Thymus (tissue), 11 donors: ENCODE measurements around the gene CIB1. TPM values are rescaled to one million over a fixed set of nuclear protein-coding genes. Genes with fewer than 3 reads are reported as not detected.

Experiments
- DNase-seq, 9 donors: peaks; one replicate each; pipeline ENCODE4 v3.0.0-alpha.2; 2013; ENCODE audit warnings: low spot score in 9 of 9, low read depth in 6 of 9, missing footprints in 1 of 9
- H3K27ac ChIP-seq, 2 donors: one replicate each; pipeline ENCODE4 v1.5.1; 2013; ENCODE audit warnings: control low read depth in 1 of 2, low read depth in 1 of 2, low read length in 1 of 2, mild to moderate bottlenecking in 1 of 2, moderate library complexity in 1 of 2
- H3K27me3 ChIP-seq, 2 donors: one replicate each; pipeline ENCODE4 v1.5.1; 2013; ENCODE audit warnings: low read length in 1 of 2; ENCODE audit not compliant: control insufficient read depth in 2 of 2, insufficient read depth in 1 of 2
- H3K36me3 ChIP-seq, 2 donors: one replicate each; pipeline ENCODE4 v1.5.1; 2013; ENCODE audit warnings: low read length in 1 of 2, mild to moderate bottlenecking in 1 of 2, moderate library complexity in 1 of 2; ENCODE audit not compliant: control insufficient read depth in 2 of 2, insufficient read depth in 2 of 2
- H3K4me1 ChIP-seq, 2 donors: one replicate each; pipeline ENCODE4 v1.5.1; 2013; ENCODE audit warnings: low read length in 2 of 2; ENCODE audit not compliant: control insufficient read depth in 2 of 2, insufficient read depth in 2 of 2
- H3K4me3 ChIP-seq, 2 donors: one replicate each; pipeline ENCODE4 v1.5.1; 2013; ENCODE audit warnings: low read length in 2 of 2, control low read depth in 1 of 2, mild to moderate bottlenecking in 1 of 2
- H3K9me3 ChIP-seq, 2 donors: one replicate each; pipeline ENCODE4 v1.5.1; 2013; ENCODE audit warnings: low read length in 1 of 2, mild to moderate bottlenecking in 1 of 2; ENCODE audit not compliant: control insufficient read depth in 2 of 2, insufficient read depth in 1 of 2
- WGBS: extraction: QIAGEN DNeasy Blood & Tissue Kit; methylation state at CpG from one replicate; pipeline ENCODE4 v1.1.7; 2013; 5-methylcytosine and 5-hydroxymethylcytosine counted together
- polyA plus RNA-seq: library from polyadenylated mRNA; stranded (reverse); fragments of 200-250 nt; gene quantifications from one replicate; pipeline ENCODE4 v1.2.3, GENCODE V29; 2013
- total RNA-seq: library from RNA; stranded (reverse); fragments of 120-200 nt; gene quantifications from one replicate; pipeline ENCODE4 v1.2.4, GENCODE V29; 2013
- donor health status: healthy.

CIB1 gene
- total and polyA plus RNA-seq, 2 donors = 43.7 to 169 TPM

DNA sequence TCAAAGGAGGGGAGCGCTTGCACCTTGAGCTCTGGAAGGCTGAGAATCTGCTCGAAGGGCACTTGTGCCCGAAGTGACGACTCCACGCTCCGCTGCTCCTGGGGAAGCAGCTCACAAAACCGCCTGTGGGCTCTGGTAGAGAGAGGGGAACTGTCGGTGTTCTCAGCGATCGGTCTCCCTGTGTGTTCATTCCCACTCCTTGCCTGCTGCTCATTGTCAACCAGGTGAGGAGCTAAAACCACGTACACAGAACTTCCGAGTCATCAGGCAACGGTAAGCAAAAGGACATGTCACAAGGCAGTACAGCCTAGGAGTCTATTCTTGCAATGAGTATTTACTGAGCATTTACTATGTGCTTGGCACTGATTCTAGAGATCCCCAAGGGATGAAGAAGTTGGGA is 1.5 kb downstream of the CIB1 start:
- 91% methylated on average over 13 of the region's 13 CpGs for WGBS
- no peaks in the 10 kb centered on the region for H3K27me3 ChIP-seq
- peaks cover 27 to 44% of the 10 kb centered on the region in 2 donors for H3K4me1 ChIP-seq
- H3K27ac ChIP-seq = peak overlapping the region; percentile 40 to 88
- peaks cover 31 to 37% of the 10 kb centered on the region in 2 donors for H3K36me3 ChIP-seq
- peaks cover 2 to 4% of the 10 kb centered on the region in 2 donors for H3K9me3 ChIP-seq
- DNase-seq = no peak
- peak overlapping the region in 1 of 2 donors; percentile 12 for H3K4me3 ChIP-seq

DNA sequence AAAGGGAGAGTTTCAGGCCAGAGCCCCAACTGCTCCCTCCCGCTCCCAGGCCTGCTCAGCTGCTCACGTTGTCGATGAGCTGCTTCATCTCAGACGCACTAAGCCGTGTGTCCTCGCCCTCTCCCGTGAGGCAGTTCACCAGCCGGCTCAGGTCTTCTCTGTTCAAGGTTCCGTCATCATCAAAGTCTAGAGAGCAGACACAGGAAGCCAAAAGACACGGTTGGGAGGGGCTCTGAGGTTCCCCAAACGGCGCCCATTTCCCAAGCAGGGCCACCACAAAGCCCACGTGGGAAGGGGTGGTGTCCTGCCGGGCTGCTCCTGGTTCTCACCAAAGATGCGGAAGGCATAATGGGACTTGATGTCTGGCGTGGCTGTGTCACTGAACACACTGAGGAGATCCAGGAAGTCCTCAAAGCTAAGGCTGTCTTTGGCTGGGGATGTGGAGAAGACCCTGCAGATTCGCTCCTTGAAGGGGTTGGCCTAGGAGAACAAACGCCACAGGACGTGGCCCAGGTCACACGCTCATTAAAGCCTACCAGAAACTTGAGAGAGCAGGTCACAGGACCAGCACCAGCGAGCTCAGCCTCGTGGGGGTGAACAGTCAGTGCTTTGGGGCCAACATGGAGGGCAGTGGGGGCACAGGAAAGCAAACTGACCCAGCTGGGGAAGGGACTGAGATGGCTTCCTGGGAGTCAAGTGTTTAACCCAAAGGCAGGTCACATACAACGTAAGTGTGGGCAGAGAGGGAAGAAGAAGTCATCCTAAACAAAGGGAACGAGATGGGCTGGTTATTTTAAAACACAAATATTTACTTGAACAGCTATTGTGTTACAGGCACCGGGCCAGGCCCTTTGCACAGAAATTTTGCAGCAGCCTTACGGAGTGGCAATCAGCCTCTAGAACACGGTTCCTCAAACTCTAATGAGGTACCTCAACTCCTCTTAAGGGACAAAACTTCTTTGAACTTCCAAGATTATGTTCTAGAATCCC is 2.4 kb downstream of the CIB1 start:
- DNase-seq = peak; percentile 55 to 94 (median 76)
- Histone ChIP-seq H3K4me3 (peak overlapping the region; percentile 40 to 41), H3K4me1 (peaks cover 27 to 44% of the 10 kb centered on the region in 2 donors), H3K27me3 (no peaks in the 10 kb centered on the region), H3K9me3 (peaks cover 2 to 4% of the 10 kb centered on the region in 2 donors), H3K27ac (peak overlapping the region; percentile 88 to 96), H3K36me3 (peaks cover 34 to 39% of the 10 kb centered on the region in 2 donors)
- whole genome bisulfite sequencing = 28% methylated on average over 27 of the region's 27 CpGs

DNA sequence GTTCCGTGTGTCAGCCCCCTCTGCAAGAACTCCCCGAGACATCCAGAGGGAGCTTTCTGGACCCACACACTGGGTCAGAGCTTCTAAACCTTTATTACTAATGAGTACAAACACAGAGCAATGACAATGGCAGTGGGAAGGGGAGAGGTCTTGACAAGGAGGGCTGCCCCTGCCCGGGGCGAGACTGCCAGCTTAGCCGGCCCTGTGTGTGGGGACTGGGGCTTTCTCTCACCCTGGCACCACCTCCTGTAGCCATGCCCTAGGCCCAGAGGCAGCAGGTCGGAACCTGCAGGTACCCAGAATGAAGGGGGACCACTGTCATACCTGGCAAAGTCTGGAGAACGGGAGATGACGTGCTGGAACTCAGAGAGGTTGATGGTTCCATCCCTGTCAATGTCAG is 3.1 kb downstream of the CIB1 start:
- DNase-seq = no peak
- peak overlapping the region; percentile 55 to 88 for H3K27ac ChIP-seq
- no peaks in the 10 kb centered on the region for H3K27me3 ChIP-seq
- H3K4me1 ChIP-seq = peaks cover 27 to 44% of the 10 kb centered on the region in 2 donors
- H3K4me3 ChIP-seq = peak overlapping the region; percentile 40 to 41
- H3K9me3 ChIP-seq = peaks cover 2 to 4% of the 10 kb centered on the region in 2 donors
- peaks cover 37 to 44% of the 10 kb centered on the region in 2 donors for H3K36me3 ChIP-seq
- 89% methylated on average over 8 of the region's 8 CpGs for WGBS

DNA sequence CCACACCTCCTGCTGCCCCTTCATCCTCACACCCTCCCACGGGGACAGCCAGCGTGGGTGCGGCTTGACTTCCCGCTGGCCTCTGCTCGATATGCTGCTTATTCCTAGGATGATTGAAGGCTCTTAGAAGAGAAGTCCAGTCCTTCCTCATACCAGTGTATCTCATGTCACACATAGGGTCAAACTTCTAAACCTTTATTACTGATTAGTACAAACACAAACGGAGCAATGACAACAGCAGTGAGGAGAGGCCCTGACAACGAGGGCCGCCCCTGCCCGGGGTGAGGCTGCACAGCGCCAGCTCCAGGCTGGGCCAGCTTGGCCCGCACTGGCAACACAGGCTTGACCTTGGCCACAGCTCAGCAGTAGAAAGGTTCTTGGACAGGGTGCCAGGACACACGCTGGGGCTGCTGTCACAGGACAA is 3.7 kb downstream of the CIB1 start:
- no peaks in the 10 kb centered on the region for H3K27me3 ChIP-seq
- H3K4me1 ChIP-seq = peaks cover 27 to 44% of the 10 kb centered on the region in 2 donors
- no peak overlapping the region for H3K4me3 ChIP-seq
- peaks cover 42 to 49% of the 10 kb centered on the region in 2 donors for H3K36me3 ChIP-seq
- DNase-seq = no peak
- no peak overlapping the region for H3K27ac ChIP-seq
- H3K9me3 ChIP-seq = peaks cover 2 to 4% of the 10 kb centered on the region in 2 donors
- WGBS = 96% methylated on average over 12 of the region's 12 CpGs

DNA sequence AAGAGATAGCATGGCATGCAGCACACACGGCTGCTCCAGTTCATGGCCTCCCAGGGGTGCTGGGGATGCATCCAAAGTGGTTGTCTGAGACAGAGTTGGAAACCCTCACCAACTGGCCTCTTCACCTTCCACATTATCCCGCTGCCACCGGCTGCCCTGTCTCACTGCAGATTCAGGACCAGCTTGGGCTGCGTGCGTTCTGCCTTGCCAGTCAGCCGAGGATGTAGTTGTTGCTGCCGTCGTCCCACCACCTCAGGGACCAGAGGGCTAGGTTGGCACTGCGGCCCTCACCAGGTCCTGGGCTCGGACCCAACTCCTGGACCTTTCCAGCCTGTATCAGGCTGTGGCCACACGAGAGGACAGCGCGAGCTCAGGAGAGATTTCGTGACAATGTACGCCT is 4.8 kb downstream of the CIB1 start:
- no peak overlapping the region for H3K4me3 ChIP-seq
- H3K36me3 ChIP-seq = peaks cover 53 to 61% of the 10 kb centered on the region in 2 donors
- H3K27ac ChIP-seq = no peak overlapping the region
- DNase-seq = no peak
- peaks cover 2 to 4% of the 10 kb centered on the region in 2 donors for H3K9me3 ChIP-seq
- WGBS = 99% methylated on average over 15 of the region's 15 CpGs
- no peaks in the 10 kb centered on the region for H3K27me3 ChIP-seq
- peaks cover 23 to 35% of the 10 kb centered on the region in 2 donors for H3K4me1 ChIP-seq

DNA sequence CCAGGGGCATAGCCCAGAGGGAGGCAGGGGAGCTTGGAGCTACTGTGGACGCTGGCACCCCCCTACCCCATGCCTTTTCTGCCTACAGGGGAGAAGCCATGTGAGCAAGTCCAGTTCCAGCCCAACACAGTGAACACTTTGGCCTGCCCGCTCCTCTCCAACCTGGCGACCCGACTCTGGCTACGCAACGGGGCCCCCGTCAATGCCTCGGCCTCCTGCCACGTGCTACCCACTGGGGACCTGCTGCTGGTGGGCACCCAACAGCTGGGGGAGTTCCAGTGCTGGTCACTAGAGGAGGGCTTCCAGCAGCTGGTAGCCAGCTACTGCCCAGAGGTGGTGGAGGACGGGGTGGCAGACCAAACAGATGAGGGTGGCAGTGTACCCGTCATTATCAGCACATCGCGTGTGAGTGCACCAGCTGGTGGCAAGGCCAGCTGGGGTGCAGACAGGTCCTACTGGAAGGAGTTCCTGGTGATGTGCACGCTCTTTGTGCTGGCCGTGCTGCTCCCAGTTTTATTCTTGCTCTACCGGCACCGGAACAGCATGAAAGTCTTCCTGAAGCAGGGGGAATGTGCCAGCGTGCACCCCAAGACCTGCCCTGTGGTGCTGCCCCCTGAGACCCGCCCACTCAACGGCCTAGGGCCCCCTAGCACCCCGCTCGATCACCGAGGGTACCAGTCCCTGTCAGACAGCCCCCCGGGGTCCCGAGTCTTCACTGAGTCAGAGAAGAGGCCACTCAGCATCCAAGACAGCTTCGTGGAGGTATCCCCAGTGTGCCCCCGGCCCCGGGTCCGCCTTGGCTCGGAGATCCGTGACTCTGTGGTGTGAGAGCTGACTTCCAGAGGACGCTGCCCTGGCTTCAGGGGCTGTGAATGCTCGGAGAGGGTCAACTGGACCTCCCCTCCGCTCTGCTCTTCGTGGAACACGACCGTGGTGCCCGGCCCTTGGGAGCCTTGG is 5.6 kb downstream of the CIB1 start:
- no peak for DNase-seq
- Histone ChIP-seq H3K9me3 (peaks cover 0 to 4% of the 10 kb centered on the region in 2 donors), H3K27me3 (no peaks in the 10 kb centered on the region), H3K36me3 (peaks cover 62 to 69% of the 10 kb centered on the region in 2 donors), H3K4me3 (no peak overlapping the region), H3K4me1 (peaks cover 23 to 33% of the 10 kb centered on the region in 2 donors), H3K27ac (no peak overlapping the region)
- 96% methylated on average over 38 of the region's 38 CpGs for WGBS

DNA sequence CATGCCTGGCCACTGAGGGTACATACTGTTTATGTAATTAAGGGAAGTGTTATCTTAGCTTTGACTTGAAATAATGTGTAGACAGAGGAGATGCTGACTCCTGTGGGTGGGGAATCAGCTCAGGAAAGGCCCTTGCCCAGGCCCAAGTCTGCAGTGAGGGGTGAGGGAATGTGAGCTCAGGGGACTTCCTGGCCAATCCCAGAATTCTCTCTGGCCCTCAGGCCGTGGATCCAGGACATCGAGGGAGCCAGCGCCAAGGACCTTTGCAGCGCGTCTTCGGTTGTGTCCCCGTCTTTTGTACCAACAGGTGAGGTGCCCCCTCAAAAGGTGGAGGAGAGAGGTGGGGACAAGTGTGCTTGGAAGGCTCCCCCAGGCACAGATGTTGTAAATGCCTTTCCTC is 6.4 kb downstream of the CIB1 start:
- no peak overlapping the region for H3K4me3 ChIP-seq
- peaks cover 62 to 76% of the 10 kb centered on the region in 2 donors for H3K36me3 ChIP-seq
- peaks cover 0 to 4% of the 10 kb centered on the region in 2 donors for H3K9me3 ChIP-seq
- H3K27ac ChIP-seq = no peak overlapping the region
- H3K27me3 ChIP-seq = no peaks in the 10 kb centered on the region
- DNase-seq = no peak
- over 99% methylated on average over 7 of the region's 7 CpGs for WGBS
- H3K4me1 ChIP-seq = peaks cover 20 to 25% of the 10 kb centered on the region in 2 donors

DNA sequence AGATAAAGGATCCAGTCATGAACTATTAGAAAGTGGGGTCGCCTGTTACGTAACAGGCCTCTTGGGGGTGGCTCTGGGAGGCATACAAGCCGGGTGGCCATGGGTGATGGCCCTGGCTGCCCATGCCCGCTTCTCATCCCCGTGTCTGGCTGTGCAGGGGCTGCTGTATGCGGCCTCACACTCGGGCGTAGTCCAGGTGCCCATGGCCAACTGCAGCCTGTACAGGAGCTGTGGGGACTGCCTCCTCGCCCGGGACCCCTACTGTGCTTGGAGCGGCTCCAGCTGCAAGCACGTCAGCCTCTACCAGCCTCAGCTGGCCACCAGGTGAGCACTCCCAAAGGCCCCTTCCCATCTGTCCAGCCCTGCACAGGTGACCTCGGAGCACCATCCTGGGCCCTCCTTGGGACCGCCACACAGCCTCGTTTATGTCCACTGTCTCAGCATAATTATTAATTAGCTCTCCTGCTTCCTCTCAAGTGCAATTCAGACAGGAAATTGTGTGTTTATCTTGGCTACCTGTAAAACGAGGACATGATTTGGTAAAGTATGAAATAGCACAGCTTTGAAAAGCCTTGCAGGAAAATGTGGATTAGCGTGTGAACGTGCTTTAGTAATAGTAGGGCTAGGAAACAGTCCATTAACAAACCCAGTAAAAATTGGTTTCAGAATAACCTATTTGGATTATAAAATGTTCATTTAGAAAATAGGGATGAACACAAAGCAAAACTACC is 8.1 kb downstream of the CIB1 start:
- DNase-seq = no peak
- Histone ChIP-seq H3K9me3 (peaks cover 0 to 4% of the 10 kb centered on the region in 2 donors), H3K27me3 (no peaks in the 10 kb centered on the region), H3K36me3 (peaks cover 69 to 78% of the 10 kb centered on the region in 2 donors), H3K27ac (no peak overlapping the region), H3K4me3 (no peak overlapping the region), H3K4me1 (peaks cover 6 to 8% of the 10 kb centered on the region in 2 donors)
- 95% methylated on average over 18 of the region's 18 CpGs for WGBS
